GM21390 (cell line): ENCODE data around the gene CASTOR1.

Source experiments
- ATAC-seq: cut with Tn5 transposase; IDR thresholded peaks from one replicate; pipeline ENCODE4 v1.9.1; 2021; ENCODE audit not compliant: unreplicated experiment

The CASTOR1 gene

GRCh38 chr22:30320021-30320556 lies 30.8 kb upstream of the CASTOR1 start:
- no peak for ATAC-seq

- ATAC-seq, result no peak
Observed at GRCh38 chr22:30318799-30319419, 29.6 kb upstream of the CASTOR1 start.

- no peak for ATAC-seq
Observed at GRCh38 chr22:30317778-30318177, 28.5 kb upstream of the CASTOR1 start.

GRCh38 chr22:30315962-30316576 lies 26.8 kb upstream of the CASTOR1 start:
- ATAC-seq, result no peak

GRCh38 chr22:30314915-30315314 lies 25.6 kb upstream of the CASTOR1 start:
- no peak for ATAC-seq

GRCh38 chr22:30313527-30314363 lies 24.4 kb upstream of the CASTOR1 start:
- ATAC-seq, result no peak

- ATAC-seq, result no peak
Observed at GRCh38 chr22:30312053-30312452, 22.7 kb upstream of the CASTOR1 start.

- no peak for ATAC-seq
Observed at GRCh38 chr22:30310881-30311771, 21.8 kb upstream of the CASTOR1 start.

GRCh38 chr22:30309951-30310741 lies 20.8 kb upstream of the CASTOR1 start:
- peak; percentile 40 for ATAC-seq

- no peak for ATAC-seq
Observed at GRCh38 chr22:30308518-30309230, 19.4 kb upstream of the CASTOR1 start.

GRCh38 chr22:30308093-30308492 lies 18.8 kb upstream of the CASTOR1 start:
- ATAC-seq, result no peak

- ATAC-seq, result no peak
Observed at GRCh38 chr22:30307041-30307574, 17.8 kb upstream of the CASTOR1 start.

- ATAC-seq, result no peak
Observed at GRCh38 chr22:30306627-30307011, 17.3 kb upstream of the CASTOR1 start.

- no peak for ATAC-seq
Observed at GRCh38 chr22:30305906-30306626, 16.8 kb upstream of the CASTOR1 start.

- ATAC-seq, result peak; percentile 47
Observed at GRCh38 chr22:30305519-30305905, 16.2 kb upstream of the CASTOR1 start.

GRCh38 chr22:30304495-30305244 lies 15.4 kb upstream of the CASTOR1 start:
- ATAC-seq, result no peak

- no peak for ATAC-seq
Observed at GRCh38 chr22:30302810-30303138, 13.5 kb upstream of the CASTOR1 start.
